OCI-LY1 (cell line): ENCODE results near the gene GNGT2.

Experiments used
- H2AFZ ChIP-seq: fragments of 200-600 bp; sonication (generic), shearing (Covaris generic); 2 replicates; pipeline ENCODE4 v1.6.0; 2014; ENCODE audit warnings: antibody characterized with exemption, mild to moderate bottlenecking, low read length
- H3F3A ChIP-seq: fragments of 200-600 bp; sonication (generic), shearing (Covaris generic); 2 replicates; pipeline ENCODE4 v1.6.0; 2014; ENCODE audit warnings: mild to moderate bottlenecking, antibody characterized with exemption, low read length, moderate library complexity; ENCODE audit not compliant: insufficient read depth
- H3K27ac ChIP-seq: fragments of 200-600 bp; sonication (generic); 2 replicates; pipeline ENCODE4 v1.5.1; 2014; ENCODE audit warnings: low read length, mixed run types, mild to moderate bottlenecking, low read depth; ENCODE audit not compliant: poor library complexity, severe bottlenecking
- H3K27me3 ChIP-seq: fragments of 200-600 bp; sonication (generic); 2 replicates; pipeline ENCODE4 v1.6.0; 2014; ENCODE audit warnings: antibody characterized with exemption, mild to moderate bottlenecking, low read length, moderate library complexity; ENCODE audit not compliant: insufficient read depth
- H3K36me3 ChIP-seq: fragments of 200-600 bp; sonication (generic); 2 replicates; pipeline ENCODE4 v1.6.1; 2014; ENCODE audit warnings: mild to moderate bottlenecking, antibody characterized with exemption, low read length, moderate library complexity, mixed read lengths; ENCODE audit not compliant: insufficient read depth
- H3K4me1 ChIP-seq: fragments of 200-600 bp; sonication (generic); 2 replicates; pipeline ENCODE4 v1.5.1; 2014; ENCODE audit warnings: mild to moderate bottlenecking, low read length, moderate library complexity; ENCODE audit not compliant: insufficient read depth, severe bottlenecking
- H3K4me2 ChIP-seq: fragments of 200-600 bp; sonication (generic), shearing (Covaris generic); 2 replicates; pipeline ENCODE4 v1.6.1; 2014; ENCODE audit warnings: low read length
- H3K4me3 ChIP-seq: fragments of 200-600 bp; sonication (generic); 2 replicates; pipeline ENCODE4 v1.5.1; 2014; ENCODE audit warnings: low read length, low read depth, mild to moderate bottlenecking, mixed read lengths; ENCODE audit not compliant: poor library complexity, severe bottlenecking
- H3K79me2 ChIP-seq: fragments of 200-600 bp; shearing (Covaris generic); 2 replicates; pipeline ENCODE4 v1.6.1; 2016; ENCODE audit warnings: mixed run types, low read length, mixed read lengths; ENCODE audit not compliant: insufficient read depth
- H3K9ac ChIP-seq: fragments of 200-600 bp; sonication (generic), shearing (Covaris generic); 2 replicates; pipeline ENCODE4 v1.6.1; 2014; ENCODE audit warnings: mild to moderate bottlenecking, low read length, mixed read lengths
- H3K9me2 ChIP-seq: fragments of 200-600 bp; sonication (generic), shearing (Covaris generic); 2 replicates; pipeline ENCODE4 v1.6.1; 2014; ENCODE audit warnings: low read depth, mild to moderate bottlenecking, low read length, mixed read lengths
- H3K9me3 ChIP-seq: fragments of 200-600 bp; shearing (Covaris generic); 2 replicates; pipeline ENCODE4 v1.6.1; 2014; ENCODE audit warnings: low read length, mixed read lengths
- H4K20me1 ChIP-seq: fragments of 200-600 bp; sonication (generic), shearing (Covaris generic); 2 replicates; pipeline ENCODE4 v1.6.0; 2016; ENCODE audit warnings: mild to moderate bottlenecking, low read length; ENCODE audit not compliant: insufficient read depth
- CTCF ChIP-seq: fragments of 200-600 bp; sonication (generic), shearing (Covaris generic); IDR thresholded peaks from 2 replicates; pipeline ENCODE4 v1.5.1; 2017; ENCODE audit warnings: mild to moderate bottlenecking, antibody characterized with exemption, low read length, moderate library complexity, mixed read lengths
- EZH2 ChIP-seq: fragments of 200-600 bp; sonication (generic), shearing (Covaris generic); IDR thresholded peaks from 2 replicates; pipeline ENCODE4 v1.8.0; 2017; ENCODE audit warnings: borderline replicate concordance, mixed run types, mild to moderate bottlenecking, antibody characterized with exemption, low read length, moderate library complexity, mixed read lengths

The GNGT2 gene

GRCh38 chr17:49170216-49170615 is 40.2 kb downstream of the GNGT2 start:
- no peaks in the 10 kb centered on the region for H3K9me3 ChIP-seq
- no peaks in the 10 kb centered on the region for H3K9me2 ChIP-seq
- no peak overlapping the region for H2AFZ ChIP-seq
- no peaks in the 10 kb centered on the region for H3K4me1 ChIP-seq
- no peaks in the 10 kb centered on the region for H3K36me3 ChIP-seq
- H3K4me3 ChIP-seq: no peak overlapping the region
- no peaks in the 10 kb centered on the region for H3K79me2 ChIP-seq
- TF ChIP-seq EZH2 (no peak), CTCF (no peak)
- H3K27ac ChIP-seq: no peak overlapping the region
- peaks cover 7% of the 10 kb centered on the region; the same call in 1 of the 2 replicates for H3K27me3 ChIP-seq
- H3F3A ChIP-seq: no peaks in the 10 kb centered on the region
- H3K9ac ChIP-seq: no peak overlapping the region
- H4K20me1 ChIP-seq: no peaks in the 10 kb centered on the region
- H3K4me2 ChIP-seq: no peak overlapping the region

GRCh38 chr17:49168706-49169105 is 41.7 kb downstream of the GNGT2 start:
- Histone ChIP-seq H3K36me3 (no peaks in the 10 kb centered on the region), H3K79me2 (no peaks in the 10 kb centered on the region), H3F3A (no peaks in the 10 kb centered on the region), H3K27ac (no peak overlapping the region), H3K9me2 (no peaks in the 10 kb centered on the region), H3K9me3 (no peaks in the 10 kb centered on the region), H3K9ac (no peak overlapping the region), H3K4me1 (no peaks in the 10 kb centered on the region), H4K20me1 (no peaks in the 10 kb centered on the region), H2AFZ (no peak overlapping the region), H3K27me3 (peaks cover 6% of the 10 kb centered on the region; the same call in 1 of the 2 replicates), H3K4me2 (no peak overlapping the region), H3K4me3 (no peak overlapping the region)
- no peak for TF ChIP-seq EZH2
- TF ChIP-seq CTCF: no peak

DNA sequence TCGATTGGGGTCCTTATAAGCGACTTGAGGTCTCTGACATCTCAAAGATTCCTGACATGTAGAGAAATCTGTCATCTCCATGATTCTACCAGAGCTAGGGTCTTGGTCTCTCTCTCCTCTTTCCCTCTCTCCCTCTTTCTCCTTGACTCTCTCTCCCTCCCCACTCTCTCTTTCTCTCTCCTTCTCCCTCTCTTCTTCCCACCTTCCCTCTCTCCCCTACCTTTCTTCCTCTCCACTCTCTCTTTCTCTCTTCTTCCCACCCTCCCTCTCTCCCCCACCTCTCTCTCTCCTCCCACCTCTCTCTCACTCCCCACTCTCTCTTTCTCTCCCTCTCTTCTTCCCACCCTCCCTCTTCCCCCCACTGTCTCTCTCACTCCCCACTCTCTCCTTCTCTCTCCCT is 45.2 kb downstream of the GNGT2 start:
- no peak overlapping the region for H2AFZ ChIP-seq
- no peak for TF ChIP-seq EZH2
- TF ChIP-seq CTCF: no peak
- no peak overlapping the region for H3K4me3 ChIP-seq
- H4K20me1 ChIP-seq: no peaks in the 10 kb centered on the region
- no peak overlapping the region for H3K27ac ChIP-seq
- no peaks in the 10 kb centered on the region for H3K9me3 ChIP-seq
- H3F3A ChIP-seq: no peaks in the 10 kb centered on the region
- no peaks in the 10 kb centered on the region for H3K9me2 ChIP-seq
- no peaks in the 10 kb centered on the region for H3K79me2 ChIP-seq
- H3K27me3 ChIP-seq: peaks cover 2% of the 10 kb centered on the region; the same call in 1 of the 2 replicates
- H3K36me3 ChIP-seq: no peaks in the 10 kb centered on the region
- no peak overlapping the region for H3K9ac ChIP-seq
- no peaks in the 10 kb centered on the region for H3K4me1 ChIP-seq
- H3K4me2 ChIP-seq: no peak overlapping the region
